Glomerular visceral epithelial cell (primary cell): ENCODE data around the gene RHO.

Experiments
- DNase-seq: peaks from one replicate; pipeline ENCODE4 v3.0.0-alpha.2; 2016; ENCODE audit errors: extremely low spot score

Gene RHO

GRCh38 chr3:129577366-129577765, 48.9 kb downstream of the RHO start:
- no peak for DNase-seq

GRCh38 chr3:129577925-129578786, 49.7 kb downstream of the RHO start:
- DNase-seq = no peak

GRCh38 chr3:129579991-129580390, 51.6 kb downstream of the RHO start:
- no peak for DNase-seq

GRCh38 chr3:129581623-129582022, 53.2 kb downstream of the RHO start:
- DNase-seq = no peak

GRCh38 chr3:129582799-129583198, 54.4 kb downstream of the RHO start:
- no peak for DNase-seq

GRCh38 chr3:129583289-129583688, 54.9 kb downstream of the RHO start:
- no peak for DNase-seq

- no peak for DNase-seq
These were observed 56.2 kb downstream of the RHO start for GRCh38 chr3:129584631-129585030.
